Inferior parietal cortex (tissue), 1 donor: Measurements from ENCODE around the gene LRRK1.

Experiments used
- DNase-seq: peaks from one replicate; pipeline ENCODE4 v3.0.0-alpha.2; 2016; ENCODE audit errors: extremely low spot score

The LRRK1 gene

GRCh38 chr15:100932676-100933348 is 13.7 kb downstream of the LRRK1 start:
- DNase-seq = no peak

DNA sequence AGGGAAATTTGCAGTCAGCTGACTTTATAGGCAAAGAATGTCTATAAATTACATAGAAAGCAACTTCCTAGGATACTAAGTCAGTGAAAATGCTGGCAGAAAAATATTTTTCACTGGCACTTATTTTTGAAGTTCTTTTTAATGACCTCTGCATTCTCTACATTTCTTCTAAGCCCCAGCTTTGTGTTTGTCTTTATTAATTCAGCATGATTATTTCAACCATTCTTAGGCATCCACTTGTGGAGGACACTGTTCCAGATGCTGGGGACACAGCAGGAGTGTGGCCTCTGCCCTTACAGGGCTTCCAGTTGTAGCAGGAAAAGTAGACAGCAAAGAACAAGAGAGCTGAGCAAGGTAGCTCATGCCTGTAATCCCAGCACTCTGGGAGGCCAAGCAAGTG is 15.0 kb downstream of the LRRK1 start:
- DNase-seq = no peak

- DNase-seq = no peak
Measured at GRCh38 chr15:100934726-100935125, 15.6 kb downstream of the LRRK1 start.

- DNase-seq = no peak
Measured at GRCh38 chr15:100937171-100937570, 18.0 kb downstream of the LRRK1 start.

GRCh38 chr15:100939791-100940190 is 20.6 kb downstream of the LRRK1 start:
- no peak for DNase-seq

DNA sequence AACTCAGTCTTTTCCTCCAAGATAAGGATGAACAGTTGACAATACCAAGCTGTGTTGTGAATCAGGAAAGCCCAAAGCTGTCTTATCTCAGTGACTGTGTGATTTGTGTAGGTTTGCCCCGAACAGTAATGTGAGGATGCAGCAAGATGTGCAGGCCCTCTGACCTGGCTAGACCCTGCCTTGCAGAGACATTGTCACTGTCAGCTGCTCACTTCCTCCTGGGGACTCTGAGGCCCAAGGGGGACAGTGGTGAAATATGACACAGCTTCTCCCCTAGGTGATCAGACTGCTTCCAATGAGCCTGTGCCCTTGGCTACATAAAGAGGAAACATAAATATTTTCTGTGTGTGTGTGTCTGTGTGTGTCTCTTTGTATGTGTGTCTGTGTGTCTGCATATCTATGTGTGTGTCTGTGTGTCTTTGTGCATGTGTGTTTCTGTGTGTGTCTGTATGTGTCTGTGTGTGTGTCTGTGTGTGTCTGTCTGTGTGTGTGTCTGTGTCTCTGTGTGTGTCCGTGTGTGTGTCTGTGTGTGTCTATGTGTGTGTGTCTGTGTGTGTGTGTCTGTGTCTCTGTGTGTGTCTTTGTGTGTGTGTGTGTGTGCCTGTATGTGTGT is 21.7 kb downstream of the LRRK1 start:
- no peak for DNase-seq

DNA sequence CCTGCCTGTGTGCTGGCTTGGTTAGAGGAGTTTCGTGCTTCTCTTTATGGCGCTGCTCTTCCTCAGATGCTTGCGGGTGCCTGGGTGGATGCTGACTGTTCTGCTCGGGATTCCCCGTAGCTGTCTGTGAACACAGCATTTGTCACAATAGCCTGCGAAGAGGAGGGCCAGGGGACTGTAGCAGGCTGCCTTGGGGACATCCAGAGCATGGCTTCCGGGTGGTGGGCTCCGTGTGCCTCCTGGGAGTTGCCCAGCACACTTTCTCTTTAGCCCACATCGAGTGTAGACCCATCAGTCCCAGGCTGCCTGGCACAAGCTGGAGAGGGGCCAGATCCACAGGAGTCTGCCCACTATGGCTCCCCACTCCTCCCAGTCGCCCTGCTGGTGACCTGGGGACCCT is 22.4 kb downstream of the LRRK1 start:
- DNase-seq = no peak

DNA sequence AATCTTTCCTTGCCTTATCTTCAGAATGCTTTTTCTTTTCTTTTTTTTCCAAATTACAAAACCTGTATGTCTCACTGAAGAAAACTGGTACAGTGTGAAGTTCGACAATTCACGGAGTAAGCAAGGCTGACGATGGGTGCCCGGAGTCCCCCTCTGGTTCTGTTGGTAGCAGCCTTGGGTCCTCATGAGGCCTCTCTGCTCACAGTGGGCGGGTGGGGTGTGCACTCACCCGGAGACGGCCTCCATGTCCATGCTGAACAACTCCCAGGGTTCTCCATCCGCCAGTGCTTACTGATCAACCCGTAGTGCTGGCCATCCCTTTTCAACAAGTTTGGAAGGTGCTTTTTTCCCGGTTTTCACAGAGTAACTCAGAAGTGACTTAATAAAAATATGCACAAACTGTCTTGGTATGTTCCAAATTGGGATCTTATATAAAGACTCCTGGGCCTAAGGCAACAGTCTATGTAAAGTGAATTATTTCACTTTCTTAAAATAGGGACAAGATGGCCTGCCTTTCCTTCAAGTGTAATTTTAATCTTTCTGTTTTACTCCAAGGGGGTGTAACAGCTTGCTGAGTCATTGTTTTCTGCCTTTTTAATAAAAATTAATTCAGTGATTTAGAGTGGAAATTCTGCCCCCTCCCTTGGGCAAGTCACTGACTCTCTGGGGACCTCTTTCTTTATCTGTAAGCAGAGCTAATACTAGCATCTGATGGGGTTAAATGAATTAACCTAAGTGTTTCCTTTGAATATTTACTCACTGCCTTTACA is 23.7 kb downstream of the LRRK1 start:
- no peak for DNase-seq

- no peak for DNase-seq
Measured at GRCh38 chr15:100944244-100944895, 25.2 kb downstream of the LRRK1 start.

DNA sequence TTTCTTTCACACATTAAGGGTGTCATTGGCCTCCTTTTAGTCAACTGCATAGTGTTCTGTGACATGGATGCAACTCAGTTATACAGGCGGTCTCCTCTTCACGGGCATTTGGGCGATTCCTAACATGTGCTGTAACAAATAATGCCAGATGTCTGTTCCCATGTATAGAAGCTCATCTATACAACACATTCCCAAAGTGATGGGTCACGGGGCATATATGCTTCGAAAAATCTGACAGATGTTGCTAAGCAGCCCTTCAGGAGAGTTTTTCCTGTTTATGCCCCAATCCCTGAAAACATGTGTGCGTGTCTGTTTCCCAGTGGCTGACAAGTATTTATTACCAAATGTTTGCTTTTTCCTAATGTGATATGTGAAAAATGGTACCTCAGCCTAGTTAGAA is 25.8 kb downstream of the LRRK1 start:
- DNase-seq = no peak

DNA sequence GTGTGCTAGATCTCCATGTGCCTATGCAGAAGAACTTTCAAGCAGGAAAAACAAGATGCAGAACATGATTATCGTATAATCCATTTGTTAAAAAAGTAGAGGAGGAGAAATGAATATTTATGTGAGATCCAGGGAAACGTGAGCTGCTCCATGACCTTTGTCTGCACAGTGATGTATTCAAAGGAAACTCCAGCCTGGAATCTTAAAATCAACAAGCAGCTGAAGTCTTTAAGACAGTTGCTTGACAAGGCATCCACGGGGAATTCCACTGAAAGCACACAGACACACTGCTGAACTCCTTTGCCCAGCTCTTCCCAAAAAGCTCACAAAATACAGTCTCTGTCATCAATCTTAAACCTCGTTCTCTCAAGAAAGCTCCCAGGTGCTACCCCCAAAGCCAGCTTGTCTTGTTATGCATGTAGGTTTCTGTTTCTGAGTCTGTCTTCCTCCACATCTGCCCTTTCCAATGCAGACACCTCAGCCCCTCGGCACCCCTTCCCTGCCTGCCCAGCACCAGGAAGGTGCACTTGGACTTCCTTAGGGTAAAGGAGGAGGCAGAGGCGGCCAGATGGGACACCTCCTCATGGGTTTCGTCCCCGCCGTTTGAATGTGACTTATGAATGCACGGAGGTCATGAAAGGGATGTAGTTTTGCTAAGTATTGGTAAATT is 28.7 kb downstream of the LRRK1 start:
- no peak for DNase-seq

GRCh38 chr15:100948430-100948762 is 29.2 kb downstream of the LRRK1 start:
- DNase-seq = no peak

GRCh38 chr15:100949691-100950090 is 30.5 kb downstream of the LRRK1 start:
- no peak for DNase-seq

DNA sequence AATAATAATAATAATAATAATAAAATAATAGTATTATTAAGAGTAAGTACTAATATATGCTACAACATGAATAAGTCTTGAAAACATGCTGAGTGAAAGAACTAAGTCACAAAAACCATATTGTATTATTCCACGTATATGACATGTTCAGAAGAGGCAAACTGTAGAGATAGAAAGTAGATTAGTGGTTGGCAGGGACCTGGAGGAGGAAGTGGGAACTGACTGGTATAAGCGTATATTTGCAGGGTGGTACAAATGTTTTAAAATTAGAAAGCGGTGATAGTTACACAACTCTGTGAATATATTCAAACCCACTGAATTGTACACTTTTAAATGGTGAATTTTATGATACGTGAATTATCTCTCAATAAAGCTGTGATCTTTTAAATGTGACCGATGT is 32.8 kb downstream of the LRRK1 start:
- no peak for DNase-seq

- DNase-seq = no peak
Measured at GRCh38 chr15:100952566-100952965, 33.4 kb downstream of the LRRK1 start.

DNA sequence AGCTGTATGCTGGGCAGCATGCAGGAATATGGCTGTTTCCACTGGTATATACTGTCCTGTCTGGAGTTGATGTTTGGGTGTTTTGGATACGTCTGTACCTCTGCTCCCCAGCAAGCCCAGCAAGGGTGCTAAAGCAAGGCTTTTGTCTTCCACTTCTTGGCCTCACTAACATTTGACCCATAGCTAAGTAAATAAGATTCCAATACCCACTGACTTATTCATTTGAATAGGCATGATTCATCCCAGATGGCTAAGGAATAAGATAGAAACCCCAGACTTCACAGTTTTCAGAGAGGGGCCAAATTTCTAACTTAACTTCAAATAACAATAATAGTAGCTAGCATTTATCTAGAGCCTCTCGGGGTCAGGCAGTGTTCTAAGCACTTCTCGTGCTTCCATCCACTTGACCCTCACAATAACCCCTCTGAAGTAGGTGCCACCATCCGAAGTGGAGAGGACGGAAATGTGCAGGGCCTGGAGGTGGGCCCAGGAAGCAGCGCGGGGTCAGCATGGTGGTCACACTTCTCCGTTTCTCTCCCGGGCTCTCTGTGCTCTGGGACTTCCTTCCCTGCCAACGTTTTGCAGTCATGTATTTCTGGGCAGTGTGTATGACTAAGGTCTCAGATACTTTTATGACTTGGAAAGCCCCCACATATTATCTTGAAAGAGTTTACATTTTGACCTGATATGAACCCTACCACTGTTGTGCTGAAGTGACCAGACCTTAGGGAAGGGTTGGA is 39.3 kb downstream of the LRRK1 start:
- DNase-seq = no peak

GRCh38 chr15:100959066-100960050 is 40.2 kb downstream of the LRRK1 start:
- no peak for DNase-seq

GRCh38 chr15:100966997-100967396 is 47.8 kb downstream of the LRRK1 start:
- no peak for DNase-seq

DNA sequence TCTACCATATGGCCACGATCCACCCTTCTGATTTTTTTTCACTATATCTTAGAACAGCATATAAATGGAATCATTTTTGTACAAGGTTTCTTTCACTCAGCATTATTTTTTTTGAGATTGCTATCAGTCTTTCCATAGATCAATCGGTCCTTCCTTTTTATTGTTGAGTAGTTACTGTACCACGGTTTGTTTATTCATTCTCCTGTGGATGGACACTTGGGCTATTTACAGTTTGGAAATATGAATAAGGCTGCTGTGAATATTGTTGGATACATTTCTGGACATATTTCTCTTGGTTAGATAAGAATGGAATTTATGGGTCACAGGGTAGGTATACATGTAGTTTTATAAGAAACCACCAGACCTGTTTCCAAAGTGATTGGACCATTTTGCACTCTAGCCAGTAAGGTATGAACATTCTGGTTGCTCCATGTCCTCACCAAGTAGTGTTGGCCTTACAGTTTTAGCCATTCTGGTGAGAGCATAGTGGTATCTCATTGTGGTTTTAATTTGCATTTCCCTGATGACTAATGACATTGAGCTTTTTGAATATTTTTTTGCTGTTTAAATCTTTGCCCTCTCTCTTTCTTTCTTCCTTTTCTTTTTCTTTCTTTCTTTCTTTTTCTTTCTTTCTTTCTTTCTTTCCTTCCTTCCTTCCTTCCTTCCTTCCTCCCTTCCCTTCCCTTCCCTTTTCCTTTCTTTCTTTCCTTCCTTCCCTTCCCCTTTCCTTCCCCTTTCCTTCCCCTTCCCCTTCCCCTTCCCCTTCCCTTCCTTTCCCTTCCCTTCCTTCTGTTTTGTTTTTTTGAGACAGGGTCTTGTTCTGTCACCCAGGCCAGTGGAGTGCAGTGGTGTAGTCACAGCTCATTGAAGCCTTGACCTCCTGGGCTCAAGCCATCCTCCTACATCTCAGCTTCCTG is 49.2 kb downstream of the LRRK1 start:
- no peak for DNase-seq
